OCI-M1 (cell line): Measurements from ENCODE around the gene CALCOCO2.
"Not testable (repeated sequence)": the region's sequence is repeated elsewhere in the genome, so short reads cannot be mapped to it uniquely, and the experiment has no call there.

ENCODE experiments used
- DNase-seq: peaks from one replicate; lab custom pipeline; 2025; lab: John Stamatoyannopoulos, UW

The CALCOCO2 gene

GRCh38 chr17:48830840-48831548 lies at the start of gene CALCOCO2:
Gene CALCOCO2, plus strand, starts transcription at chr17:48831035. Its CDS starts 10,673 bp downstream, at chr17:48841708.
- DNase-seq = peak; percentile 97

GRCh38 chr17:48787828-48788227 lies 43.0 kb upstream of the CALCOCO2 start:
- no peak for DNase-seq

GRCh38 chr17:48790607-48791127 lies 40.2 kb upstream of the CALCOCO2 start:
- no peak for DNase-seq

GRCh38 chr17:48791128-48792032 lies 39.5 kb upstream of the CALCOCO2 start:
- peak; percentile 91 for DNase-seq

GRCh38 chr17:48792033-48792798 lies 38.6 kb upstream of the CALCOCO2 start:
- peak; percentile 71 for DNase-seq

- DNase-seq = no peak
Measured at GRCh38 chr17:48795444-48796162, 35.2 kb upstream of the CALCOCO2 start.

- DNase-seq = not testable (repeated sequence)
Measured at GRCh38 chr17:48796163-48796522, 34.7 kb upstream of the CALCOCO2 start.

GRCh38 chr17:48799069-48799723 lies 31.6 kb upstream of the CALCOCO2 start:
- peak; percentile 19 for DNase-seq

GRCh38 chr17:48800626-48801217 lies 30.1 kb upstream of the CALCOCO2 start:
- no peak for DNase-seq

- peak; percentile 80 for DNase-seq
Measured at GRCh38 chr17:48804936-48805411, 25.9 kb upstream of the CALCOCO2 start.

- DNase-seq = peak; percentile 58
Measured at GRCh38 chr17:48809182-48809581, 21.7 kb upstream of the CALCOCO2 start.

- no peak for DNase-seq
Measured at GRCh38 chr17:48812001-48812400, 18.8 kb upstream of the CALCOCO2 start.

- DNase-seq = peak; percentile 75
Measured at GRCh38 chr17:48814504-48814903, 16.3 kb upstream of the CALCOCO2 start.

- no peak for DNase-seq
Measured at GRCh38 chr17:48815311-48815710, 15.5 kb upstream of the CALCOCO2 start.

- DNase-seq = no peak
Measured at GRCh38 chr17:48816438-48816773, 14.4 kb upstream of the CALCOCO2 start.

GRCh38 chr17:48816774-48817590 lies 13.9 kb upstream of the CALCOCO2 start, which contains the start of gene TTLL6:
Gene TTLL6, minus strand, starts transcription at chr17:48817229. Its CDS starts 157 bp downstream, at chr17:48817072.
- peak; percentile 94 for DNase-seq

GRCh38 chr17:48818361-48818841 lies 12.4 kb upstream of the CALCOCO2 start:
- DNase-seq = no peak

GRCh38 chr17:48819466-48819865 lies 11.4 kb upstream of the CALCOCO2 start:
- no peak for DNase-seq

GRCh38 chr17:48820936-48821335 lies 9.9 kb upstream of the CALCOCO2 start:
- DNase-seq = not testable (repeated sequence)
